Neural cell (in vitro differentiated cells): Measurements from ENCODE around the gene TXNDC2. TPM values are rescaled to one million over a fixed set of nuclear protein-coding genes. Genes with fewer than 3 reads are reported as not detected.

Source experiments
- H2AFZ ChIP-seq: fragments of 200-600, 300-800 bp; sonication (generic), shearing (Covaris generic); 2 replicates; pipeline ENCODE4 v1.6.0; 2014; ENCODE audit warnings: low read depth, mild to moderate bottlenecking, antibody characterized with exemption, low read length, moderate library complexity
- H3F3A ChIP-seq: fragments of 200-600 bp; shearing (Covaris generic); 2 replicates; pipeline ENCODE4 v1.6.1; 2016; ENCODE audit warnings: mild to moderate bottlenecking, moderate library complexity, mixed read lengths, antibody characterized with exemption, low read length; ENCODE audit not compliant: insufficient read depth, poor library complexity, severe bottlenecking
- H3K27ac ChIP-seq: fragments of 200-600, 300-800 bp; sonication (generic), shearing (Covaris generic); 2 replicates; pipeline ENCODE4 v1.5.1; 2014; ENCODE audit warnings: mild to moderate bottlenecking, low read length, moderate library complexity
- H3K27me3 ChIP-seq: fragments of 300-800, 200-600 bp; sonication (generic), shearing (Covaris generic); 2 replicates; pipeline ENCODE4 v1.6.0; 2014; ENCODE audit warnings: mild to moderate bottlenecking, low read depth, low read length, moderate library complexity; ENCODE audit not compliant: insufficient read depth
- H3K36me3 ChIP-seq: fragments of 300-800, 200-600 bp; sonication (generic), shearing (Covaris generic); 2 replicates; pipeline ENCODE4 v1.5.1; 2014; ENCODE audit warnings: mild to moderate bottlenecking, antibody characterized with exemption, low read length, moderate library complexity; ENCODE audit not compliant: insufficient read depth
- H3K4me2 ChIP-seq: fragments of 300-800, 200-600 bp; sonication (generic), shearing (Covaris generic); 2 replicates; pipeline ENCODE4 v1.6.0; 2014; ENCODE audit warnings: mild to moderate bottlenecking, low read length
- H3K4me3 ChIP-seq: fragments of 300-800, 200-600 bp; sonication (generic), shearing (Covaris generic); 2 replicates; pipeline ENCODE4 v1.5.1; 2014; ENCODE audit warnings: mild to moderate bottlenecking, low read length, moderate library complexity
- H3K79me2 ChIP-seq: fragments of 200-600 bp; shearing (Covaris generic); replicated peaks from 2 replicates; pipeline ENCODE4 v1.6.0; 2014; ENCODE audit warnings: mild to moderate bottlenecking, low read length, moderate library complexity; ENCODE audit not compliant: insufficient read depth
- H3K9ac ChIP-seq: fragments of 300-800, 200-600 bp; sonication (generic), shearing (Covaris generic); 2 replicates; pipeline ENCODE4 v1.6.1; 2016; ENCODE audit warnings: mild to moderate bottlenecking, low read length, mixed read lengths
- H3K9me2 ChIP-seq: fragments of 200-600 bp; shearing (Covaris generic); 2 replicates; pipeline ENCODE4 v1.6.1; 2016; ENCODE audit warnings: mild to moderate bottlenecking, low read length, mixed read lengths; ENCODE audit not compliant: insufficient read depth
- H3K9me3 ChIP-seq: fragments of 200-600, 300-800 bp; sonication (generic), shearing (Covaris generic); 2 replicates; pipeline ENCODE4 v1.6.1; 2016; ENCODE audit warnings: mild to moderate bottlenecking, mixed run types, low read length, moderate library complexity, mixed read lengths
- H4K20me1 ChIP-seq: fragments of 200-600 bp; shearing (Covaris generic); 2 replicates; pipeline ENCODE4 v1.6.1; 2016; ENCODE audit warnings: mild to moderate bottlenecking, mixed run types; ENCODE audit not compliant: insufficient read depth
- EP300 ChIP-seq: fragments of 450-650 bp; conservative IDR thresholded peaks from 2 replicates; pipeline ENCODE4 v1.6.1; 2014; ENCODE audit warnings: antibody characterized with exemption, mild to moderate bottlenecking, moderate library complexity; ENCODE audit not compliant: poor library complexity, severe bottlenecking
- EZH2 ChIP-seq: fragments of 200-600, 300-800 bp; shearing (Covaris generic), sonication (generic); IDR thresholded peaks from 2 replicates; pipeline ENCODE4 v1.6.1; 2014; ENCODE audit warnings: antibody characterized with exemption, low read length, borderline replicate concordance, mild to moderate bottlenecking; ENCODE audit not compliant: insufficient read depth, poor library complexity, severe bottlenecking
- MXI1 ChIP-seq: fragments of 450-650 bp; conservative IDR thresholded peaks from 2 replicates; pipeline ENCODE4 v1.6.1; 2014; ENCODE audit warnings: antibody characterized with exemption, mild to moderate bottlenecking; ENCODE audit not compliant: poor library complexity, severe bottlenecking
- POLR2AphosphoS5 ChIP-seq: IDR thresholded peaks from 2 replicates; pipeline ENCODE4 v1.6.1; 2012
- RAD21 ChIP-seq: fragments of 450-650 bp; conservative IDR thresholded peaks from 2 replicates; pipeline ENCODE4 v1.6.1; 2014; ENCODE audit warnings: antibody characterized with exemption, mild to moderate bottlenecking, moderate library complexity
- SMC3 ChIP-seq: fragments of 450-650 bp; conservative IDR thresholded peaks from 2 replicates; pipeline ENCODE4 v1.6.1; 2014; ENCODE audit warnings: antibody characterized with exemption, mild to moderate bottlenecking, moderate library complexity; ENCODE audit not compliant: poor library complexity
- TAF1 ChIP-seq: IDR thresholded peaks from 2 replicates; pipeline ENCODE4 v1.6.1; 2012; ENCODE audit warnings: low read depth
- polyA plus RNA-seq: library from polyadenylated mRNA; depleted of rRNA; stranded (reverse); fragments of >200 nt; gene quantifications from 2 replicates; pipeline ENCODE4 v1.2.3, GENCODE V29; 2014
- TF ChIP-seq, protein P1 (sequence below): fragments of 450-650 bp; IDR thresholded peaks from 2 replicates; pipeline ENCODE4 v1.5.1; 2014; ENCODE audit warnings: antibody characterized with exemption, mild to moderate bottlenecking, moderate library complexity; ENCODE audit not compliant: poor library complexity, severe bottlenecking
- TF ChIP-seq, protein P2 (sequence below): IDR thresholded peaks from 2 replicates; pipeline ENCODE4 v1.6.1; 2012; ENCODE audit warnings: borderline replicate concordance

Gene TXNDC2
- polyA plus RNA-seq, 1 donor from 2014 or later, result 0.41 TPM

DNA sequence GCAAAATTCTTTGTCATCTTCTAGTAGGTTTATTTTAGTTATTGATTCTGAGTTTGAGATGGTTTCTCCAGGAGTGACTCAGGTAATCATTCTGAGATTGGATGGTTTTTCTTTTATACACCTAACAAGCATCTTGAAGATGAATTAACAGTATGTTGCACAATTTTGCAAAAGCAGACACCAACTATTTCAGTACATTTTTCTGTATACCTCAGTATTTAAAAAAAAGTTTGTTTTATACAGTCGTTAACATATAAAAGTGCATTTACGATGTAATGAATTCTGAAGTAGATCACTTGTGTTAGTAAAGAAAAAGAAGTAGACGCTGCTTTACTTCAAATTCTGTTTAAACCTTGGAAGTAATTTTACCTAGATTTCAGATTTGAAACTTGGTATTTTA lies 31.0 kb downstream of the TXNDC2 start:
- Histone ChIP-seq H3F3A (no peaks in the 10 kb centered on the region), H4K20me1 (peaks cover 37% of the 10 kb centered on the region), H3K9ac (no peak overlapping the region), H3K36me3 (no peaks in the 10 kb centered on the region), H3K4me2 (peak overlapping the region; percentile 98), H3K4me3 (peak overlapping the region; percentile 91), H3K27me3 (no peaks in the 10 kb centered on the region), H3K27ac (no peak overlapping the region), H3K9me3 (no peaks in the 10 kb centered on the region), H3K9me2 (no peaks in the 10 kb centered on the region), H2AFZ (no peak overlapping the region), H3K79me2 (peaks cover 71% of the 10 kb centered on the region)
- no peak for TF ChIP-seq EP300
- no peak for TF ChIP-seq SMC3
- no peak for TF ChIP-seq POLR2AphosphoS5
- TF ChIP-seq, protein P1, sequence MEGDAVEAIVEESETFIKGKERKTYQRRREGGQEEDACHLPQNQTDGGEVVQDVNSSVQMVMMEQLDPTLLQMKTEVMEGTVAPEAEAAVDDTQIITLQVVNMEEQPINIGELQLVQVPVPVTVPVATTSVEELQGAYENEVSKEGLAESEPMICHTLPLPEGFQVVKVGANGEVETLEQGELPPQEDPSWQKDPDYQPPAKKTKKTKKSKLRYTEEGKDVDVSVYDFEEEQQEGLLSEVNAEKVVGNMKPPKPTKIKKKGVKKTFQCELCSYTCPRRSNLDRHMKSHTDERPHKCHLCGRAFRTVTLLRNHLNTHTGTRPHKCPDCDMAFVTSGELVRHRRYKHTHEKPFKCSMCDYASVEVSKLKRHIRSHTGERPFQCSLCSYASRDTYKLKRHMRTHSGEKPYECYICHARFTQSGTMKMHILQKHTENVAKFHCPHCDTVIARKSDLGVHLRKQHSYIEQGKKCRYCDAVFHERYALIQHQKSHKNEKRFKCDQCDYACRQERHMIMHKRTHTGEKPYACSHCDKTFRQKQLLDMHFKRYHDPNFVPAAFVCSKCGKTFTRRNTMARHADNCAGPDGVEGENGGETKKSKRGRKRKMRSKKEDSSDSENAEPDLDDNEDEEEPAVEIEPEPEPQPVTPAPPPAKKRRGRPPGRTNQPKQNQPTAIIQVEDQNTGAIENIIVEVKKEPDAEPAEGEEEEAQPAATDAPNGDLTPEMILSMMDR, result no peak
- TF ChIP-seq, protein P2, sequence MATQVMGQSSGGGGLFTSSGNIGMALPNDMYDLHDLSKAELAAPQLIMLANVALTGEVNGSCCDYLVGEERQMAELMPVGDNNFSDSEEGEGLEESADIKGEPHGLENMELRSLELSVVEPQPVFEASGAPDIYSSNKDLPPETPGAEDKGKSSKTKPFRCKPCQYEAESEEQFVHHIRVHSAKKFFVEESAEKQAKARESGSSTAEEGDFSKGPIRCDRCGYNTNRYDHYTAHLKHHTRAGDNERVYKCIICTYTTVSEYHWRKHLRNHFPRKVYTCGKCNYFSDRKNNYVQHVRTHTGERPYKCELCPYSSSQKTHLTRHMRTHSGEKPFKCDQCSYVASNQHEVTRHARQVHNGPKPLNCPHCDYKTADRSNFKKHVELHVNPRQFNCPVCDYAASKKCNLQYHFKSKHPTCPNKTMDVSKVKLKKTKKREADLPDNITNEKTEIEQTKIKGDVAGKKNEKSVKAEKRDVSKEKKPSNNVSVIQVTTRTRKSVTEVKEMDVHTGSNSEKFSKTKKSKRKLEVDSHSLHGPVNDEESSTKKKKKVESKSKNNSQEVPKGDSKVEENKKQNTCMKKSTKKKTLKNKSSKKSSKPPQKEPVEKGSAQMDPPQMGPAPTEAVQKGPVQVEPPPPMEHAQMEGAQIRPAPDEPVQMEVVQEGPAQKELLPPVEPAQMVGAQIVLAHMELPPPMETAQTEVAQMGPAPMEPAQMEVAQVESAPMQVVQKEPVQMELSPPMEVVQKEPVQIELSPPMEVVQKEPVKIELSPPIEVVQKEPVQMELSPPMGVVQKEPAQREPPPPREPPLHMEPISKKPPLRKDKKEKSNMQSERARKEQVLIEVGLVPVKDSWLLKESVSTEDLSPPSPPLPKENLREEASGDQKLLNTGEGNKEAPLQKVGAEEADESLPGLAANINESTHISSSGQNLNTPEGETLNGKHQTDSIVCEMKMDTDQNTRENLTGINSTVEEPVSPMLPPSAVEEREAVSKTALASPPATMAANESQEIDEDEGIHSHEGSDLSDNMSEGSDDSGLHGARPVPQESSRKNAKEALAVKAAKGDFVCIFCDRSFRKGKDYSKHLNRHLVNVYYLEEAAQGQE, result no peak
- no peak for TF ChIP-seq EZH2
- TF ChIP-seq MXI1, result no peak
- TF ChIP-seq RAD21, result no peak
- no peak for TF ChIP-seq TAF1

DNA sequence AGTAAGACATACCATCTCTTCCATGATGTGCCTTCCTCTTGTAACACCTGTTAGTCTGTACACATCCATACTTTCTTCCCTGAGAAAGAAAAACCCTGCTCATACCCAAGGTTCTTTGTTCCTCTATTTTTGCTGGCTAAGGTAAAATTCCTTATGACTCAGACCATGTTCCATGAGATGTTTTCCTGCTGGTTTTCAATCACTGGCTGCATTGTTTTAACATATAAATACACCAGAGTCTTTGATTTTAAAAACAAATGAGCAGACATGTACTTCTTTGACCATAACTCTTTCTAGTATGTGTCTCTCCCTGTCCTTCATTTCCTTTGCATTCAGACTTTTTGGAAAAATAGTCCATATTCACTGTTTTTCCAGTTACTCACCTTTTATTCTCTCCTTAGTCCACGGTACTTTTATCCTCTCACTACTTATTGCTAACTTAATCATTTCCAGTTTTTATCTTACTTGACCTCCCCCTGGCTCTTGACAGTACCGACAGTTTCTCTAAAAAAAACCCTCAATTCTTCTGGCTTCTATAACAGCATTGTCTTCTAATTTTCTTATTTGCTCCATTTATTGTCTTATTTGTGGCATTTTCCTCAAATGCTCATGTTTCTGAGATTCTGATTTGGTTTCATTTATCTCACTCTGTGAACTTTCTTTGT lies 32.4 kb downstream of the TXNDC2 start:
- Histone ChIP-seq H2AFZ (no peak overlapping the region), H3K4me2 (no peak overlapping the region), H3K27ac (no peak overlapping the region), H3K4me3 (peak overlapping the region; percentile 9), H3K9ac (no peak overlapping the region), H3K79me2 (peaks cover 84% of the 10 kb centered on the region), H3K9me2 (no peaks in the 10 kb centered on the region), H4K20me1 (peaks cover 45% of the 10 kb centered on the region), H3F3A (no peaks in the 10 kb centered on the region), H3K36me3 (no peaks in the 10 kb centered on the region), H3K9me3 (no peaks in the 10 kb centered on the region), H3K27me3 (no peaks in the 10 kb centered on the region)
- no peak for TF ChIP-seq POLR2AphosphoS5
- TF ChIP-seq, protein P1, result no peak
- no peak for TF ChIP-seq RAD21
- no peak for TF ChIP-seq MXI1
- TF ChIP-seq TAF1, result no peak
- no peak for TF ChIP-seq EP300
- TF ChIP-seq EZH2, result no peak
- no peak for TF ChIP-seq SMC3
- TF ChIP-seq, protein P2, result no peak
